ENCODE results near the gene ESR1.

DNA sequence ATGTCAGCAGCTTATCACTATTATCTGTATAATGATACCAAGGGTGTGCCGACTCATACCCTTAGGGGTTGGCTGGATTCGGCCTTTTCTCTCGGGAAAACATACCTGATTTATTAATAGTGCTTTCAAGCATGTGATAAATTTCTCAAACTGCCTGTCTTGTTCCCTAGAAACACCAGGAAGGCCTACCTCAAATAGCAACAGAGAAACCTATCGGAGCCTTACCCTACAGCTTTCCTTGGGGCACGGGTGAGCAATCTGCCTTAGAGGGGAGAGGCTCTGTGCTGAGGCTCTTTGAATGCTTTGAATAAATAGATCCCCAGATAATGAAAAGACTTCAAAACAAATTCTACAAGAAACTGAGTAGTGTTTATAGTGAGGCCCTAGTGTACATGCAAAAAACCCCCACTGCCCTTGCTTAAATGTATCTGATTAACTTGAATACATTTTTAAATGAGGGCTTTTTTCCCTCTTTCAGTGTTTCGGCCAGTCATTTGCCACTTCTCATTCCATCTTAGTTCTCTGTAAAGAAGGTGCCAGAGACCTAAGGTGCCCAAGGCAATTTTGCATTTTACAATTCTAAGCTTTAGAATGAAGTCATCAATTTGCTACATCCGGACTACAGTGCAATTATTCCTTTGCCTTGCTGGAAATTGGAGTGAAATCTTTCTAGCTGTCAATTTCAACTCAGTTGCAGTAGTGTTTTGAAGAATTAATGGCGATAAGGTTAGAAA is 320.1 kb downstream of the ESR1 start:
- no peak for TF ChIP-seq GLIS3 (CRISPR knock-in tag; IDR thresholded peaks at IDR 0.05)
- no peak for TF ChIP-seq ZFP3 (CRISPR knock-in tag; IDR thresholded peaks at IDR 0.05)
- no peak for TF ChIP-seq ZNF8 (CRISPR knock-in tag; IDR thresholded peaks at IDR 0.05)
- TF ChIP-seq ARNTL (CRISPR knock-in tag; IDR thresholded peaks at IDR 0.05; ENCODE audit: borderline replicate concordance, low read depth) = no peak
- no peak for TF ChIP-seq CREB5 (CRISPR knock-in tag; IDR thresholded peaks at IDR 0.05; ENCODE audit: low read depth)
- no peak for TF ChIP-seq ISL1 (CRISPR knock-in tag; IDR thresholded peaks at IDR 0.05)
- TF ChIP-seq PPARA (CRISPR knock-in tag; IDR thresholded peaks at IDR 0.05; ENCODE audit: borderline replicate concordance) = no peak
- TF ChIP-seq OSR1 (CRISPR knock-in tag; IDR thresholded peaks at IDR 0.05) = no peak
- no peak for TF ChIP-seq ZFP30 (CRISPR knock-in tag; IDR thresholded peaks at IDR 0.05)
